GM12872 (cell line): ENCODE results near the gene TCF3.

Experiments used
- TF ChIP-seq, protein P1 (sequence below): IDR thresholded peaks from 3 replicates; pipeline ENCODE4 v1.5.1; 2011; ENCODE audit warnings: low read depth, mild to moderate bottlenecking, low read length, moderate library complexity; ENCODE audit not compliant: insufficient read depth

TCF3 gene

DNA sequence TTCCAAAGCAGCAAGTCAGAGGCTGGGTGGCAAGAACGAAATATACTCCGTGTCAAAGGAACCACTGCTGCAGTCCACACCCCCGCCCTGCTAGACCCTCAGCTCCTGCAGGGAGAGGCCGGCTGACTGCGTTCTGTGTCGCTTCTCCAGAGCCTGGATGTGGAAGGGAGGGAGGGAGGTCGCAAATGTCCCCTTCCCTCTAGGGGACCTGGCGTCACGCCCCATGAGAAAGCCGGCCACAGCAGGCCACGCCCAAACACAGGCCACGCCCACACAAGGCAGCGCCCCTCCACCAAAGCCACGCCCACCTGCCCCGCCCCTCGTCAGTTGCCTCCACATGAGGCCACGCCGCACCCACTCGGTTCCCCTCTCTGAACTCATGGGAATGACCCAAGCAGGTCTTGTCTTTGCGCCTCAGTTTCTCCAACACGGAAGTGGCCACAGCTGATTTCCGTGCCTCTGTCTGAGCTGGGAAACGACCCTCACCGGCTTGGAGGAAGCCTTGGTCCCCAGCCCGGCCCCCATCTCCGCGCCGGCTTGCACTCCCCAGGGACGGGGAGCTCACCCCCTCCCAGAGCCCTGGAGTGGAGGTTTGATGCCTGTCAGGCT, 38.4 kb upstream of the TCF3 start:
- TF ChIP-seq, protein P1, sequence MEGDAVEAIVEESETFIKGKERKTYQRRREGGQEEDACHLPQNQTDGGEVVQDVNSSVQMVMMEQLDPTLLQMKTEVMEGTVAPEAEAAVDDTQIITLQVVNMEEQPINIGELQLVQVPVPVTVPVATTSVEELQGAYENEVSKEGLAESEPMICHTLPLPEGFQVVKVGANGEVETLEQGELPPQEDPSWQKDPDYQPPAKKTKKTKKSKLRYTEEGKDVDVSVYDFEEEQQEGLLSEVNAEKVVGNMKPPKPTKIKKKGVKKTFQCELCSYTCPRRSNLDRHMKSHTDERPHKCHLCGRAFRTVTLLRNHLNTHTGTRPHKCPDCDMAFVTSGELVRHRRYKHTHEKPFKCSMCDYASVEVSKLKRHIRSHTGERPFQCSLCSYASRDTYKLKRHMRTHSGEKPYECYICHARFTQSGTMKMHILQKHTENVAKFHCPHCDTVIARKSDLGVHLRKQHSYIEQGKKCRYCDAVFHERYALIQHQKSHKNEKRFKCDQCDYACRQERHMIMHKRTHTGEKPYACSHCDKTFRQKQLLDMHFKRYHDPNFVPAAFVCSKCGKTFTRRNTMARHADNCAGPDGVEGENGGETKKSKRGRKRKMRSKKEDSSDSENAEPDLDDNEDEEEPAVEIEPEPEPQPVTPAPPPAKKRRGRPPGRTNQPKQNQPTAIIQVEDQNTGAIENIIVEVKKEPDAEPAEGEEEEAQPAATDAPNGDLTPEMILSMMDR: no peak

DNA sequence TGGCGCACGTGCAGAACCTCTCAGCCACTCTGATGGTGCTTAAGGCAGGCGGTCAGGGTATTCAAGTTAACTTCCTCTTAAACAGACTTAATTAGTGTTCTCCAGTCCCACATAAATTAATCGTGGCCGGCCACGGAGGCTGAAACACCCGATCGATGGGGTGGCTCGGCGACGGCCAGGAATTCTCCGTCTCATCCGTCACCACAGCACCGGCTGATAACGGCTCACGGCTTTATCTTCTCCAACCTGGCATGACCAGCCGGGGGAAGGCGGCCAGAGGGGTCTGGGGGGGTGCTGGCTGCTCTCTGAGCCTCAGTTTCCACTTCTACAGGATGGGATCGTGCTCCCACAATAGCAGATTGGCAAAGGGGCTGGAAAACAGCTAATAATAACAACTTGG, 32.6 kb upstream of the TCF3 start:
- TF ChIP-seq, protein P1: no peak

DNA sequence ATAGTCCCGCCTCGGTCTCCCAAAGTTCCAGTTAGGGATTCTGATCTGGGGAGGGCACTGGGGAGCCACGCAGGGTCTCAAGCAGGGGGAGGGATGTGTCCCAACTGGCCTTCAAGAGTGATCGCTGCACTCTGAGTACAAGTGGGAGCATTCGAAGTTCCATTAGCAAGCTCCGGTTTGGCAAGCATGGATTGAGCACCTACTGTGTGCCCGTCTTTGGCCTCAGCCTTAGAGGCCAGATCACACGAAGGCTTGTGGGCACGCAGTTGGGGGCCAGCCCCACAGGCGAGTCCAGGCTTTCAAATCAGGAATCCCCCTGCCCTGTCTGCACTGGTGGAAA, 32.1 kb upstream of the TCF3 start:
- TF ChIP-seq, protein P1: no peak

DNA sequence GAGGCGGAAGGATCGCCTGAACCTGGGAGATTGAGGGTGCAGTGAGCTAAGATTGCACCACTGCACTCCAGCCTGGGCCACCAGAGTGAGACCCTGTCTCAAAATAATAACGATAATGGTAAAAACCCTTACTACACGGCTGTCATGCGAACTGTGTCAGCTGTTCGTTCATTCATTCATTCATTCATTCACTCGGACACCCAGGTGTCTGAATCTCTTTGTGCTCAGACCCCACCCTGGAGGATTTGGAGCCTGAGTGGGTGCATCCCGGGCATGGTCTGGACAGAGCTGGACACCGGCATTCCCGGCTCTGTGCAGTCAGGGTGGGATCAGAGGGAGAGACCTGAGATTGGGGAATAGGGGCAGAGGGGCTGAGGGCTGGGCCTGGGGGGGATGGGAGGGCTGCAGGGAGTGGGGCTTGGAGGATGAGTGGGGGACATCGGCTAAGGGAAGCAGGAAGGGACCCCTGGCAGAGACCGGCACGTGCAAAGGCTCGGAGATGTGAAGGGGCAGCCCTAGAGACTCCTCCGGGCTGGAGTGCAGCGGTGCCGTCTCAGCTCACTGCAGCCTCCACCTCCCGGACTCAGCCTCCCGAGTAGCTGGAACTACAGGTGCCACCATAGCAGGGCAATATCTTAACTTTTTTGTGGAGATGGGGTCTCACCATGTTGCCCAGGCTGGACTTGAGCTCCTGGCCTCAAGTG, 31.6 kb upstream of the TCF3 start:
- TF ChIP-seq, protein P1: no peak

DNA sequence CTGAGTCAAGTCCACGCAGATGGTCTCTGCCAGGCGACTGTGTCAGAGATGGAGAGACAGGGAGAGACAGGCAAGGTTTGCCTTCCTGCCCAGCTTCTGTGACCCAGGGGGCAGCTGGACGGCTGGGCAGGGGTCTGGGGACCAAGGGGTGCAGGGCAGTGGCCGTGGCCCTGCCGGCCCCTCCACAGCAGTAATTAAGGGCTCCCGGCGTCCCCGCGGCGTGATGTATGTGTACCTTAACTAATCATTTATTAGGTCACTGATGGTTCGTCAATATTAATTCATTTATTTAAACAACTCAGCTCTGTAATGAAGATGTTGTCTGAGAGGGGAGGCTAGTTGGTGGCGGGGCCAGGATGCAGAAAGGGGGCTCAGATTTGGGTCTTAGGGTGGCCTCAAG, 28.6 kb upstream of the TCF3 start:
- TF ChIP-seq, protein P1: no peak

DNA sequence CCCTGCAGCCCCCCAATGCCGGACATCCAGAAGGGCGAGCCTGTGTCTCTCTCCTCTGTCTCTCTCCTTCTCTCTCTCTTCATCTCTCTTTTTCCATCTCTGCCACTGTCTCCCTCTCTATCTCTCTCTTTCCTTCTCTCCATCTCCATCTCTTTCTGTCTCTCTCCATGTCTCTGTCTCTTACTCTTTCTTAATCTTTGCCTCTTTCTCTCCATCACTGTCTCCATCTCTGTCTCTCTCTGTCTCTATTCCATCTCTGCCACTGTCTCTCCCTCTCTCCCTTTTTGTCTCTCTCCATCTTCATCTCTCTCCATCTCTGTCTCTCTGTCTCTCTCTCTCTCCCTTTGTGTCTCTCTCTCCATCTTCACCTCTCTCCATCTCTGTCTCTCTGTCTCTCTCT, 25.7 kb upstream of the TCF3 start:
- TF ChIP-seq, protein P1: no peak

DNA sequence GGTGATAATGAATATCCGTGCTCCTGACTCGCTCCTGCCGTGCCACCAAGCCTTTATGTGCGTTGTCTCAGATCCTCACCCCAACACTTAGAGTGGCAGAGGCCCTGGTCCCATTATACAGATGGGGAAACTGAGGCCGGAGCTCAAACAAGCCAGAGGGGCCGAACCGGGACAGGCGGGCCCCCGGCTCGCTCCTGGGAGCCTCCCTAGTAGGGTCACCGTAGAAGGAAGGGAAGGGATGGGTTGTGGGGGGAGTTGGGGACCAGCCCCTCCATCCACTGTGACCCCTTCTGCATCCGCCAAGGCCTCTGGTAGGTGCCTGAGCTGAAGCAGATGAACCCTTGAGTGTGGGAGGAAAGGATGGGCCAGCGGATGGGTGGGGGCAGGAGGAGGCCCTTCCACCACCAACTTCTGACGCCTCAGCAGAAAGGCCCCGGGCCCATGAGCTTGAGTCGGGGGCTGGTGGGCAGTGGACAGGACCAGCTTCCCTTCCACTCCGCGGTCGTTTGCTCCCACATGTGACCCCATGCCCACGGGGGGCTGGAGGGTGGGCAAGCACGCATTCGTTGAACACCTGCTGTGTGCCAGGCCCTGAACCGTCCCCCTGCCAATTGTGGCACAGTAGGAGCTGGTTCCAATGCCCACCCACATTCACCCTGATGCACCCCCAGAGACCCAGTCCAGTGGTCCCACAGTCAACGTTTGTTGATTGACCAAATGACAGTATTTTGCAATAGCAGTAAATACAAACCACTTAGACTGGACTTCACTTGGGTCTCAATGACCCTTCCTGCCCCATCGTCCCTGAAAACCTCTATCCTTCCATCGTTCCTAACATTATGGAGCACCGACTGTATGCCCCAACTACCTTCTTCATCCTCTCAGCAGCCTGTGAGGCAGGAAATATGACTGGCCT, 24.2 kb upstream of the TCF3 start:
- TF ChIP-seq, protein P1: no peak
